Smooth muscle cell of the brain vasculature (primary cell): ENCODE data around the gene PHACTR3.

ENCODE experiments used
- DNase-seq: peaks from one replicate; pipeline ENCODE4 v3.0.0-alpha.2; 2012; ENCODE audit warnings: low read depth, low spot score

Gene PHACTR3

DNA sequence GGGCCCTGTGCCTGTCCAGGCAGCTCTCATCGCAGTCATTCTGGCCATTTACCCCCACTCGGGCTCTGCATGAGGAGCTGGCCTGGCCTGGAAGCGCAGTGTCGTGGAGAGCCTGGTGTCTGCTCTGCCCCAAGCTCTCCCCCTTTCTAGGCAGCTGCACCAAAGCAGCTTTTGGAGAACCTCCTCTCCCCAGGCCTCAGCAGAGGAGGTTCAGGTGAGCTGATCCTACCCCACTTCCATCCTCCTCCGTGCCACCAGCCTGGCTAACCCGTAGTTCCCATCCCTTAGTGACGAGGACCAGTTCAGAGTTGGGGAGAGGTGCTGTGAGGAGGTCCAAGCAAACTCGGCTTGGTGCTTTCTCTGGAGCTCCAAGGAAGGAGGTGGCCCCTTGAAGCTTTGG is 30.5 kb upstream of the PHACTR3 start:
- DNase-seq: no peak

GRCh38 chr20:59574308-59574707 is 30.0 kb upstream of the PHACTR3 start:
- DNase-seq: no peak

- DNase-seq: no peak
Measured at GRCh38 chr20:59575216-59575615, 29.1 kb upstream of the PHACTR3 start.

GRCh38 chr20:59575653-59576052 is 28.7 kb upstream of the PHACTR3 start:
- no peak for DNase-seq

- DNase-seq: no peak
Measured at GRCh38 chr20:59576216-59576953, 28.0 kb upstream of the PHACTR3 start.

DNA sequence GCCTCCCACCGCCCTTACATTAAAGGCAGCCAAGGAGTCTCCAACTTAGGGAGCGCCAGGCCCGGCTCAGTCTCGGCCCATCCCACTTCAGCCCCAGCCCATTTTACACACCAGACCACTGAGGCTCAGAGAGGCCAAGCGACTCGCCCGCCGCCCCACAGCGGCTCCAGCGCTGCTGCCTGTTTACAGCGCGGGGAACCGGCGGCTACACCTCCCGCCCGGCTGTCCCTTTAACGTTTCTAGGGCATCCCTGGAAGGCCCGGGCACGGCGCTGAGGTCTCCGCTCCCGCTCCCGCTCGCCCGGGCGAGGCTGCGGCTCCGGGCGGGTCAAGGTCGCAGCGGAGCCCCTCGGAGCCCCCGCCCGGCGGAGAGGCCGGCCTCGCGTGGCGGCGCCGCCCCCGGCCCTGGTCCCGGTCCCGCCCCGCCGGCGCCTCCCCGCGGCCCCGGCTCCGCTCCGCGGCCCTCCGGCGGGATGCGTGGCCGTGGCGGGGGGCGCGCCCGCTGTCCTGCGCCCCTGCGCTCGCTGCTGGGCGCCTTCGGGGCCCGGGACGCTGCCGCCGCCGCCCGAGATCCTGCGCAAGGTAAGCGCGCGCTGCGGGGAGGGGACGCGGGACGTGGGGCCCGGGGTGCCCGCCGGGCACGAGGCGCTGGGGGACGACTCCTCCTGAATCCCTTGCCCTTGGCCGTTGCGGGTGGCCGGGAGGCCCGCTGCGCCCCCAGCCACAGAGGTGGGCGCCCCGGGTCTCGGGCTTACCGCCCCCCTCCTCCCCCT is 27.1 kb upstream of the PHACTR3 start:
- DNase-seq: no peak

GRCh38 chr20:59577809-59578435 is 26.4 kb upstream of the PHACTR3 start:
- DNase-seq: no peak

GRCh38 chr20:59578436-59579403 is 25.6 kb upstream of the PHACTR3 start:
- DNase-seq: no peak

- DNase-seq: no peak
Measured at GRCh38 chr20:59579404-59580145, 24.8 kb upstream of the PHACTR3 start.

- DNase-seq: no peak
Measured at GRCh38 chr20:59580146-59580946, 24.0 kb upstream of the PHACTR3 start.

GRCh38 chr20:59580991-59581401 is 23.3 kb upstream of the PHACTR3 start:
- DNase-seq: no peak

GRCh38 chr20:59581993-59582679 is 22.2 kb upstream of the PHACTR3 start:
- no peak for DNase-seq

- DNase-seq: no peak
Measured at GRCh38 chr20:59583428-59584277, 20.7 kb upstream of the PHACTR3 start.

DNA sequence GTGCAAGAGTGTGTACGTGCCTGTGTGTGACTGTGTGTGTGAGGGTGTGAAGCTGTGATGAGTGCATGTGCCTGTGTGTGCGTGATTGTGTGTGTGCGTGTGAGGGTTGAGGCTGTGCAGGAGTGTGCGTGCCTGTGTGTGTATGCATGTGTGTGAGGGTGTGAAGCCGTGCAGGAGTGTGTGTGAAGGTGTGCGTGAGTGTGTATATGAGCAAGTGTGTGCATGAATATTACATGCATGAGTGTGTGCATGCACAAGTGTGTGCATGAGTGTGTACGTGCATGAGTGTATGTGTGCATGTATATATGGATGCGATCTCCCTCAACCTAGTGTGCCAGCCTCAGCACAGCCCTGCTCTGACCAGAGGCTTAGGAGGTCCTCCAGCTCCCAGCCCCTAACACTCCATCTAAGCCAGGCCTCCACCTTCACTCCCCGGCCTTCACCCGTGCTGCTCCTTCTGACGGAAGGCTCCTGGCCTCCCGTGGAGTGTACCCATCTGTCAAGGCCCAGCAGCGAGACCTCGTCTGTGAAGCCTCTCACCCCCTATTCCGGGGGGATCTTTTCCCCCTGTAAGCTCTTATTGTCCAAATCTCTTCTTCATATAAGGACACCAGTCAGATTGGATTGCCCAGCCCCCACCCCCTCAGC is 19.9 kb upstream of the PHACTR3 start:
- DNase-seq: no peak

GRCh38 chr20:59585714-59586409 is 18.5 kb upstream of the PHACTR3 start:
- DNase-seq: no peak

GRCh38 chr20:59586613-59587012 is 17.7 kb upstream of the PHACTR3 start:
- DNase-seq: no peak

GRCh38 chr20:59587570-59587969 is 16.8 kb upstream of the PHACTR3 start:
- no peak for DNase-seq
